Measurements from ENCODE around the gene CYP4F2.
A peak's percentile ranks its signal among the peaks of the same experiment; 100 is the strongest.
"Not testable (repeated sequence)": the region's sequence is repeated elsewhere in the genome, so short reads cannot be mapped to it uniquely, and the experiment has no call there.

CYP4F2 gene

DNA sequence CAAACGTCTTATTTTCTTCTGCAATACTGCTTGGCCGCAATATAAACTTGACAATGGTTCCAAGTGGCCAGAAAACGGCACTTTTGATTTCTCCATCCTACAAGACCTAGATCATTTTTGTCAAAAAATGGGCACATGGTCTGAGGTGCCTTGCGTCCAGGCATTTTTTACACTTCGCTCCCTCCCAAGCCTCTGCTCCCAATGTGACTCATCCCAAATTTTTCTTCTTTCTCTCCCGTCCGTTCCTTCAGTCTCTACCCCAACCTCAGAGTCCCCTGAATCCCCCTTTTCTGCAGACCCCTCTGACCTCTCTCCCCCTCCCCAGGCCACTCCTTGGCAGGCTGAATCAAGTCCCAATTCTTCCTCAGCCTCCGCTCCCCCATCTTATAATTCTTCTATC is 68.1 kb downstream of the CYP4F2 start:
- TF ChIP-seq, protein P1, sequence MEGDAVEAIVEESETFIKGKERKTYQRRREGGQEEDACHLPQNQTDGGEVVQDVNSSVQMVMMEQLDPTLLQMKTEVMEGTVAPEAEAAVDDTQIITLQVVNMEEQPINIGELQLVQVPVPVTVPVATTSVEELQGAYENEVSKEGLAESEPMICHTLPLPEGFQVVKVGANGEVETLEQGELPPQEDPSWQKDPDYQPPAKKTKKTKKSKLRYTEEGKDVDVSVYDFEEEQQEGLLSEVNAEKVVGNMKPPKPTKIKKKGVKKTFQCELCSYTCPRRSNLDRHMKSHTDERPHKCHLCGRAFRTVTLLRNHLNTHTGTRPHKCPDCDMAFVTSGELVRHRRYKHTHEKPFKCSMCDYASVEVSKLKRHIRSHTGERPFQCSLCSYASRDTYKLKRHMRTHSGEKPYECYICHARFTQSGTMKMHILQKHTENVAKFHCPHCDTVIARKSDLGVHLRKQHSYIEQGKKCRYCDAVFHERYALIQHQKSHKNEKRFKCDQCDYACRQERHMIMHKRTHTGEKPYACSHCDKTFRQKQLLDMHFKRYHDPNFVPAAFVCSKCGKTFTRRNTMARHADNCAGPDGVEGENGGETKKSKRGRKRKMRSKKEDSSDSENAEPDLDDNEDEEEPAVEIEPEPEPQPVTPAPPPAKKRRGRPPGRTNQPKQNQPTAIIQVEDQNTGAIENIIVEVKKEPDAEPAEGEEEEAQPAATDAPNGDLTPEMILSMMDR (IDR thresholded peaks at IDR 0.05; ENCODE audit: poor library complexity, severe bottlenecking), result no peak
- DNase-seq (ENCODE audit: low spot score) (no peak), ATAC-seq (ENCODE audit: low read depth) (no peak)
- no peaks in the 10 kb centered on the region for H3K9me3 ChIP-seq (ENCODE audit: severe bottlenecking)
- peak overlapping the region; percentile 99 for H3K27ac ChIP-seq (ENCODE audit: poor library complexity, severe bottlenecking)
- H3K4me1 ChIP-seq (ENCODE audit: insufficient read depth, poor library complexity, severe bottlenecking), result peaks cover 10% of the 10 kb centered on the region
- no peaks in the 10 kb centered on the region for H3K27me3 ChIP-seq (ENCODE audit: insufficient read depth, poor library complexity, severe bottlenecking)
- H3K36me3 ChIP-seq (ENCODE audit: low read depth), result peaks cover 23% of the 10 kb centered on the region
- H3K4me3 ChIP-seq (ENCODE audit: severe bottlenecking), result peak overlapping the region; percentile 29

DNA sequence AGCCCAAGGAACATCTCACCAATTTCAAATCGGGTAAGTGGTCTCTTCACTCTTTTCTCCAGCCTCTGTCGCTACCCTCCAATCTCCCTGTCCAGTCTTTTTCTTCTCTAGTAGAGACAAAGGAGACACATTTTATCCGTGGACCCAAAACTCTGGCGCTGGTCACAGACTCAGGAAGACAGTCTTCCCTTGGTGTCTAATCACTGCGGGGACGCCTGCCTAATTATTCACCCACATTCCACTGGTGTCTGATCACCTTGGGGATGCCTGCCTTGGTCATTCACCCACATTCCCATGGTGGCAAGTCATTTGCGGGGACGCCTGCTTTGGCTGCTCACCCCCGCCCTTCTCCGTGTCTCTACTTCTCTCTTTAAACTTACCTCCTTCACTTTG is 68.6 kb downstream of the CYP4F2 start:
- peak overlapping the region; percentile 29 for H3K4me3 ChIP-seq (ENCODE audit: severe bottlenecking)
- H3K27me3 ChIP-seq (ENCODE audit: insufficient read depth, poor library complexity, severe bottlenecking), result no peaks in the 10 kb centered on the region
- ATAC-seq (ENCODE audit: low read depth) (peak; percentile 40; the same call in 1 of the 3 replicates), DNase-seq (ENCODE audit: low spot score) (no peak)
- H3K4me1 ChIP-seq (ENCODE audit: insufficient read depth, poor library complexity, severe bottlenecking), result peaks cover 10% of the 10 kb centered on the region
- H3K27ac ChIP-seq (ENCODE audit: poor library complexity, severe bottlenecking), result peak overlapping the region; percentile 99
- H3K36me3 ChIP-seq (ENCODE audit: low read depth), result peaks cover 18% of the 10 kb centered on the region
- TF ChIP-seq, protein P1 (IDR thresholded peaks at IDR 0.05; ENCODE audit: poor library complexity, severe bottlenecking), result no peak
- H3K9me3 ChIP-seq (ENCODE audit: severe bottlenecking), result no peaks in the 10 kb centered on the region

DNA sequence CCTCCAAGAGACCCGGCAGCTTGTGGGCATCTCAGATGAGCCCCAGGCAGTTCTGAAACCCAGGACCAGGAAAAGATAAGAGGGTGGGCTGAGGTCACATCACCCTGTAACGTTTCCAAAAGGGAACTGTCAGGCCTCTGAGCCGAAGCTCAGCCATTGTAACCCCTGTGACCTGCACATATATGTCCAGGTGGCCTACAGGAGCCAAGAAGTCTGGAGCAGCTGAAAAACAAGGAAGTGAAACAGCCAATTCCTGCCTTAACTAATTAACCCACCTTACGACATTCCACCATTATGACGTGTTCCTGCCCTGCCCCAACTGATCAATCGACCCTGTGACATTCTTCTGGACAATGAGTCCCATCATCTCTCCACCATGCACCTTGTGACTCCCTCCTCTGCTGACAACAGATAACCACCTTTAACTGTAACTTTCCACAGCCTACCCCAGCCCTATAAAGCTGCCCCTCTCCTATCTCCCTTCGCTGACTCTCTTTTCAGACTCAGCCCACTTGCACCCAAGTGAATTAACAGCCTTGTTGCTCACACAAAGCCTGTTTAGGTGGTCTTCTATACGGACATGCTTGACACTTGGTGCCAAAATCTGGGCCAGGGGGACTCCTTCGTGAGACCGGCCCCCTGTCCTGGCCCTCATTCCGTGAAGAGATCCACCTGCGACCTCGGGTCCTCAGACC is 69.1 kb downstream of the CYP4F2 start:
- H3K36me3 ChIP-seq (ENCODE audit: low read depth), result peaks cover 17% of the 10 kb centered on the region
- not testable (repeated sequence) for DNase-seq (ENCODE audit: low spot score)

DNA sequence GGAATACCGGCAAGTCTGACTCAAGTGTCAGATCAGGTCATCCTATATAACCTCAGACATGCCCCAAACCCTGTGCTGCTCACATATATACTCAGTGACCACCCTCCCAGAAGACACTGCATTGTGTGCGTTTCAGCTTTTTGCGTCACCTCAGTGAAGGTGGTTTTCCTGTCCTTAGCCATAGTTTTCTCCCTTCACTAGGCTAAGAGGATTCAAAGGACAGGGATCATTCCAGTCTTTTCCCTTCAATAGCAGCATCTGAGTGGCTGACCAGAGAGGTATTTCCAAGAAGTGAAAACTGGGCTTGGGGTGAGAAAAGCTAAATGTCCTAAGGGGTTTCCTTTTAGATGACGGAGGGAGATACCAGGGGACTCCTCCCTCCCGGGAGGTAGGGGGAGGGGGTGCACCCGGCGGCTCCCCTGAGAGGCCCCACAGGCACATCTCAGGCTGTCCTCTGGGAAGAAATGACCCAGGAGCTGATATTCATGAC is 69.7 kb downstream of the CYP4F2 start:
- Histone ChIP-seq H3K27me3 (ENCODE audit: insufficient read depth, poor library complexity, severe bottlenecking) (no peaks in the 10 kb centered on the region), H3K36me3 (ENCODE audit: low read depth) (peaks cover 13% of the 10 kb centered on the region), H3K4me1 (ENCODE audit: insufficient read depth, poor library complexity, severe bottlenecking) (peaks cover 10% of the 10 kb centered on the region), H3K9me3 (ENCODE audit: severe bottlenecking) (no peaks in the 10 kb centered on the region), H3K27ac (ENCODE audit: poor library complexity, severe bottlenecking) (peak overlapping the region; percentile 99), H3K4me3 (ENCODE audit: severe bottlenecking) (peak overlapping the region; percentile 29)
- TF ChIP-seq, protein P1 (IDR thresholded peaks at IDR 0.05; ENCODE audit: poor library complexity, severe bottlenecking), result no peak
- peak; percentile 56 for ATAC-seq (ENCODE audit: low read depth)
- DNase-seq (ENCODE audit: low spot score), result no peak

More for the DNA sequence above, 69.1 kb downstream of the CYP4F2 start:
- peak; percentile 48; the same call in 2 of the 3 replicates for ATAC-seq (ENCODE audit: low read depth)
- Histone ChIP-seq H3K4me3 (ENCODE audit: severe bottlenecking) (peak overlapping the region; percentile 29), H3K4me1 (ENCODE audit: insufficient read depth, poor library complexity, severe bottlenecking) (peaks cover 10% of the 10 kb centered on the region), H3K27ac (ENCODE audit: poor library complexity, severe bottlenecking) (peak overlapping the region; percentile 99)
- H3K9me3 ChIP-seq (ENCODE audit: severe bottlenecking); H3K27me3 ChIP-seq (ENCODE audit: insufficient read depth, poor library complexity, severe bottlenecking): not testable (repeated sequence)

Measured in RWPE2 (cell line).